A549 (cell line): ENCODE measurements around the gene SEMA5A.

Experiments
- CHD2 ChIP-seq: fragments of 150-350 bp; IDR thresholded peaks from 2 replicates; pipeline ENCODE4 v1.6.1; 2014; ENCODE audit warnings: low read length; ENCODE audit not compliant: partially characterized antibody
- CTCF ChIP-seq: fragments of >200 bp; sonication (Bioruptor Twin); formaldehyde crosslinking; IDR thresholded peaks from 3 replicates; pipeline ENCODE4 v1.5.1; 2016
- EP300 ChIP-seq, 2 experiments: fragments of >200 bp; sonication (Bioruptor Twin); formaldehyde crosslinking; IDR thresholded peaks; 2 replicates in 1 of 2; 3 replicates in 1 of 2; pipeline ENCODE4 v1.6.1; 2016 to 2017
- HEYL ChIP-seq: fragments of 250-450 bp; sonication (Bioruptor Pico); IDR thresholded peaks from 2 replicates; pipeline ENCODE4 v1.8.0; 2021; ENCODE audit warnings: mild to moderate bottlenecking, moderate library complexity
- JUNB ChIP-seq: fragments of >200 bp; sonication (Bioruptor Twin); formaldehyde crosslinking; IDR thresholded peaks from 2 replicates; pipeline ENCODE4 v1.6.1; 2016
- MAX ChIP-seq: IDR thresholded peaks from 2 replicates; pipeline ENCODE4 v1.6.1; 2012
- MAZ ChIP-seq: fragments of 150-350 bp; IDR thresholded peaks from 2 replicates; pipeline ENCODE4 v1.6.1; 2014; ENCODE audit warnings: antibody characterized with exemption, low read depth, low read length, borderline replicate concordance
- NR3C1 ChIP-seq: fragments of >200 bp; sonication (Bioruptor Twin); formaldehyde crosslinking; IDR thresholded peaks from 3 replicates; pipeline ENCODE4 v1.6.1; 2017
- POLR2A ChIP-seq: IDR thresholded peaks from 2 replicates; pipeline ENCODE4 v1.6.1; 2012; ENCODE audit warnings: mild to moderate bottlenecking, low read length
- RFX5 ChIP-seq: fragments of 450-650 bp; IDR thresholded peaks from 2 replicates; pipeline ENCODE4 v1.7.1; 2014; ENCODE audit warnings: antibody characterized with exemption, mild to moderate bottlenecking, moderate library complexity
- SMC3 ChIP-seq: fragments of >200 bp; sonication (Bioruptor Twin); formaldehyde crosslinking; IDR thresholded peaks from 3 replicates; pipeline ENCODE4 v1.6.1; 2018; ENCODE audit warnings: inconsistent platforms

- TF ChIP-seq JUNB (no peak), CTCF (no peak), POLR2A (no peak), MAX (no peak), RFX5 (no peak), HEYL (no peak), CHD2 (no peak), SMC3 (no peak), NR3C1 (no peak), MAZ (no peak), EP300 (IDR thresholded peaks at IDR 0.05) (no peak)
Observed at GRCh38 chr5:9466697-9467096, 79.2 kb downstream of the SEMA5A start.
